ENCODE data around the gene TPST2. TPM values are rescaled to one million over a fixed set of nuclear protein-coding genes. Genes with fewer than 3 reads are reported as not detected.

TPST2 gene
- total RNA-seq, 2 experiments from 2014 or later, result 7.2 to 7.4 TPM

- Histone ChIP-seq H3K9me3 (ENCODE audit: control insufficient read depth in 1 of 2, insufficient read depth in 1 of 2, low read length in 2 of 2) (no peaks in the 10 kb centered on the region), H3K4me1 (ENCODE audit: insufficient read depth, low read length) (peaks cover 32% of the 10 kb centered on the region), H3K36me3 (ENCODE audit: insufficient read depth, low read length) (peaks cover 54% of the 10 kb centered on the region), H3K27ac (ENCODE audit: low read depth in 1 of 2, low read length in 2 of 2) (no peak overlapping the region), H3K27me3 (ENCODE audit: control insufficient read depth in 1 of 2, insufficient read depth in 2 of 2, low read length in 2 of 2) (no peaks in the 10 kb centered on the region), H3K4me3 (ENCODE audit: low read length) (no peak overlapping the region)
- no peak overlapping the region for H3K4me3 Mint-ChIP-seq
- H3K9me3 Mint-ChIP-seq, result no peaks in the 10 kb centered on the region
- ChIA-PET POLR2A (no interaction called here), CTCF (no interaction called here)
- ATAC-seq (ENCODE audit: poor library complexity) (no peak), DNase-seq (no peak)
- peaks cover 45% of the 10 kb centered on the region for H3K4me1 Mint-ChIP-seq (ENCODE audit: low read depth)
- no peaks in the 10 kb centered on the region for H3K27me3 Mint-ChIP-seq
- TF ChIP-seq CTCF (IDR thresholded peaks at IDR 0.05), result no peak
- peaks cover 74% of the 10 kb centered on the region for H3K36me3 Mint-ChIP-seq (ENCODE audit: low read depth)
- no peak overlapping the region for H3K27ac Mint-ChIP-seq
- intact Hi-C loops (cut with DNase I, micrococcal nuclease), result no loop called here
These were observed 113.1 kb downstream of the TPST2 start for GRCh38 chr22:26476705-26477340.

- Mint-ChIP-seq H3K27me3 (no peaks in the 10 kb centered on the region), H3K4me3 (no peak overlapping the region), H3K4me1 (ENCODE audit: low read depth) (peaks cover 26% of the 10 kb centered on the region), H3K27ac (no peak overlapping the region), H3K36me3 (ENCODE audit: low read depth) (peaks cover 92% of the 10 kb centered on the region), H3K9me3 (no peaks in the 10 kb centered on the region)
- TF ChIP-seq CTCF (IDR thresholded peaks at IDR 0.05), result no peak
- ChIA-PET CTCF (no interaction called here), POLR2A (no interaction called here)
- Histone ChIP-seq H3K4me3 (ENCODE audit: low read length) (no peak overlapping the region), H3K36me3 (ENCODE audit: insufficient read depth, low read length) (peaks cover 75% of the 10 kb centered on the region), H3K9me3 (ENCODE audit: control insufficient read depth in 1 of 2, insufficient read depth in 1 of 2, low read length in 2 of 2) (no peaks in the 10 kb centered on the region), H3K4me1 (ENCODE audit: insufficient read depth, low read length) (peaks cover 12% of the 10 kb centered on the region), H3K27me3 (ENCODE audit: control insufficient read depth in 1 of 2, insufficient read depth in 2 of 2, low read length in 2 of 2) (no peaks in the 10 kb centered on the region), H3K27ac (ENCODE audit: low read depth in 1 of 2, low read length in 2 of 2) (no peak overlapping the region)
- DNase-seq, result no peak
- intact Hi-C loops (cut with DNase I, micrococcal nuclease), result no loop called here
- ATAC-seq (ENCODE audit: poor library complexity), result no peak
These were observed 115.2 kb downstream of the TPST2 start for GRCh38 chr22:26474682-26475081.

Small RNA genes within 50 kb of the gene (microRNA-seq; reads per million reads assigned to microRNA genes)
- 1.8 reads per million for gene MIR548J (ENCODE audit: borderline microRNAs expressed, borderline replicate concordance)

Other genes with a start within 250 kb of the TPST2 start
- under 1 TPM; 0.70 to 0.85 TPM for gene ASPHD2, start 160.9 kb downstream of the TPST2 start, total RNA-seq
- gene HPS4, start 106.3 kb downstream of the TPST2 start, total RNA-seq, result 10 to 100 TPM; 61.6 to 67.0 TPM
- 10 to 100 TPM; 25.8 to 27.2 TPM for gene SRRD, start 106.3 kb downstream of the TPST2 start, total RNA-seq
- 100 to 1,000 TPM; 111 TPM for gene TFIP11, start 77.7 kb downstream of the TPST2 start, total RNA-seq
- gene CRYBB1, start 27.9 kb upstream of the TPST2 start, total RNA-seq, result not detected
- not detected for gene CRYBA4, start 31.8 kb upstream of the TPST2 start, total RNA-seq
- gene MIAT, start 67.5 kb upstream of the TPST2 start, total RNA-seq, result 10 to 100 TPM; 26.8 to 27.2 TPM